Activated CD4-positive, CD25-positive, alpha-beta regulatory T cell treated with anti-CD3 and anti-CD28 coated beads, Interleukin-2, amount 50 U/mL, for 72 hours (primary cell): ENCODE measurements around the gene ANKRD44.
"Not testable (repeated sequence)": the region's sequence is repeated elsewhere in the genome, so short reads cannot be mapped to it uniquely, and the experiment has no call there.

Experiments used
- DNase-seq: peaks from one replicate; pipeline ENCODE4 v3.0.0; 2021

Gene ANKRD44

GRCh38 chr2:197071213-197071612 lies 239.4 kb downstream of the ANKRD44 start:
- no peak for DNase-seq

GRCh38 chr2:197069958-197070357 lies 240.6 kb downstream of the ANKRD44 start:
- no peak for DNase-seq

- not testable (repeated sequence) for DNase-seq
Observed at GRCh38 chr2:197062574-197062973, 248.0 kb downstream of the ANKRD44 start.

GRCh38 chr2:197059477-197059876 lies 251.1 kb downstream of the ANKRD44 start:
- DNase-seq: no peak

DNA sequence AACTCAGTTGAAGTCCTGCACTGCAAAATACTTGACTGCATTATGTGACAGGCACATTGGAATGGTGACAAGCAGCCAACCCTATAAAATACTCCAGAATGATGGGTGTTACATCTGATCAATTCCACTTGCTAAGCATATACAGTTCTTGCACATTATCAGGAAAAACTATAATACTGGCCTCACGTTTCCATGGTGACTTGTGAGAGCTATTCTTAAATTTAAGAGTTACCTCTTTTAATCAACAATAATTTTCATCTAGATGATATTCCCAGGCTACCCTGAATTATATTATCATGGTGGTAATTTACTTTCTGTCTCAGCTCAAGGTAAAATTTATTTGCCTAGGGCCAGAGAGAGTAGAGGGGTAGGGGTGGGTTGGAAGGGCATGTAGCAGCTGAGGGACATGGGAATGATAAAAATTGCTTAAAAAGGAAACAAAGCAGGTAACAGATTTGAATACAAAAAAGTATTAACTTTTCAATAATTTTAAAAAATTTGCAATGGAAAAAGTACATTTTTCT lies 251.7 kb downstream of the ANKRD44 start:
- no peak for DNase-seq

GRCh38 chr2:197057959-197058358 lies 252.6 kb downstream of the ANKRD44 start:
- DNase-seq: no peak

DNA sequence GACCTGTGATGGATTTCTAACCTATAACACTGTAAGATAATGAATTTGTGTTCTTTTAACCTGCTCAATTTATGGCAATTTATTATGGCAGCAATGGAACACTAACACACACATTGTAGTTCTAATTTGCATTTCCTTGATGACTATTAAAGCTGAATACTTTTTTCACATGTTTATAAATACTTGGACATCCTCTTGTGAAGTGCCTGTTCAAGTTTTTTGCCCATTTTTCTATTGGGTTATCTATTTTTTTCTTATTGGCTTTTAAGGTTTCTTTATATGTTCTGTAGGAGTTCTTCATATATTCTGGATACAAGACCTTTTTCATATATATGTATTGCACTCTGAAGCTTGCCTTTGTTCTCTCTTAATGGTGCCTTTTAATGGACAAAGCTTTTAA lies 255.5 kb downstream of the ANKRD44 start:
- DNase-seq: no peak

DNA sequence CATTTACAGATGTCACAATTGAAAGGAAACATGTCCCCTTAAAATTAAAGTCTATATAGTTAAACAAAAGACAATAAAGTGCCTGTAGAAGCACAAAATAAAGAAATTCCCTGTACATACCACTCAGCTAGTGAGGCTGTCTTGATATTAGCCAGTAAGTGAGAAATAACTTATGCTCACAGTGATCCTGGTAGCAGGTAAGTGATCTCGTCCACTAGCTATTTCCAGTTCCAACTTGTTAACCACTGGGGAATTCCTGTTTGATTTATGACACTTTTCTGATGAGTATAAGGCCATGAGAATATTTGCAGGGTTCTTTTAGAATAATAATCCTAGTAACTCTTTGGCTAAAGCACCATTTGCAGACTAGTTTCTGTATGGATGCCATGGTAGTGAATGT lies 256.1 kb downstream of the ANKRD44 start:
- no peak for DNase-seq

DNA sequence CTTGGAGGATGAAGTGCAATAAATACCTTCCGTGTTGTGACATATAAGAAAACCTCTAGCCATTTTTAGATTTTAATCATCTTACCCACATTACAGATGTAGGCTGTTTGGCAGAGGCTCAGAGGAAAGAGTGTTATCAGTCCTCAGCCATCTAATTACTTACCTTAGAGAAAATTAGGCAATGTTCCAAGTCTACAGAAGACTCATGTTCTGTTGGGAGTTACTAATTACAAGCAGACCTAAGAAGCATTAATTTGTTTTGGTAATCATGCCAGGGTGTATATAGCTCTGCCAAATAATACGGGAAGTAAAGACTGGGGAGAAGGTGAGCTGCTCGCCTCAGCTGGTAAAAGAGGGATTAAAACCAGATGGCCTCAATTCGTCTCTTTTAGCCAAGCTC lies 258.2 kb downstream of the ANKRD44 start:
- DNase-seq: no peak

GRCh38 chr2:197045115-197045514 lies 265.5 kb downstream of the ANKRD44 start:
- DNase-seq: no peak

GRCh38 chr2:197042739-197043196 lies 267.8 kb downstream of the ANKRD44 start:
- DNase-seq: no peak

DNA sequence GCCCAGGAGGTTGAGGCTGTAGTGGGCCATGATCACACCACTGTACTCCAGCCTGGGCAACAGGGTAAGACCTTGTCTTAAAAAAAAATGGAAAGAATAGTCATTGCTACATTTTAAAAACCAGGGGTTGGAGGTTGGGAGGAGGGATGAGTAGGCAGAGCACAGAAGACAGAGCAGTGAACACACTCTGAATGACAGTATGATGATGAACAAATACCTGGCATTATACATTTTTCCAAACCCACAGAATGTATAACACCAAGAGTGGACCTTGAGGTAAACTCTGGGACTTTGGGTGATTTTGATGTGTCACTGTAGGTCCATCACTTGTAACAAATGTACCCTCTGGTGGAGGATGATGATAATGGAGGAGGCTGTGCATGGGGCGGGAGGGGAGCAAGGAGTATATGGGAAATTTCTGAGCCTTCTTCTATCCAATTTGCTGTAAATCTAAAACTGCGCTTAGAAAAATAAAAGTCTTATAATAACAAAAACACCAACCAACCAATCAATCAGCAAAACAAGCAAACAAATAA lies 272.6 kb downstream of the ANKRD44 start:
- no peak for DNase-seq

DNA sequence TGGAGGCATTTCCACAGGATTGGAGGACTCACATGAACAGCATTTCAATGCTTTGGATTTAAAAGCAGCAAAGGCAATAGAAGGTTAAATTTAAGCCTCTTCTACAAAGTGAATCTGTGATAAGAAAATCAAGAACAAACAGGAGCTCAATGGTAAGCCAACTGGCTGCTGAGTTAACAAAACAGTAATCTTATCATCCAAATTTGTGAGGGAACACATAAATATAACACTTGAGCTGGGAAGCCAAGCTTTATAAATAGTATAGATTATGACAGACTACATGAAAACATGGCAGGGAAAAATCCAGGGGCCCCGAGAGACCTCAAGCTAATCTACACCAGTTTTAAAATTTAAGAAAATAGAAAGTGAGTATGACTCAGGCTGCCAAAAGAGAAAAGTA lies 275.6 kb downstream of the ANKRD44 start:
- DNase-seq: no peak

DNA sequence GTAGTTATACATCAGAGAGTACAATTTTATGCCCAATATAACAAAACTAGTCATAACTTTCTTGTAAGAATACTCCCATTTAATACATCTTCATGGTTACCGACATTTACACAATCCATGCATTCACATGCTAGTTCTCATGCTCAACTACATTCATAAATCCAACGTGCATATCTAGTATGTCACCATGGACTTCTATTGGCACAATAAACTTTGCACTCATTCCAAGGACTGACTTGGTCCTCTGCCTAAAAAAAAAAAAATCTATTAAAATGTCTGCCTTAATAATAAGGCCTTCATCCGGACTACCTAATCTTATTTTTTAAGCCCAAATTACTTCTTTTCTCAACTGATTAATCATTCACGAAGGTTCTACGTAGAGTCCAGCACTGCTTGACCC lies 276.3 kb downstream of the ANKRD44 start:
- DNase-seq: no peak

DNA sequence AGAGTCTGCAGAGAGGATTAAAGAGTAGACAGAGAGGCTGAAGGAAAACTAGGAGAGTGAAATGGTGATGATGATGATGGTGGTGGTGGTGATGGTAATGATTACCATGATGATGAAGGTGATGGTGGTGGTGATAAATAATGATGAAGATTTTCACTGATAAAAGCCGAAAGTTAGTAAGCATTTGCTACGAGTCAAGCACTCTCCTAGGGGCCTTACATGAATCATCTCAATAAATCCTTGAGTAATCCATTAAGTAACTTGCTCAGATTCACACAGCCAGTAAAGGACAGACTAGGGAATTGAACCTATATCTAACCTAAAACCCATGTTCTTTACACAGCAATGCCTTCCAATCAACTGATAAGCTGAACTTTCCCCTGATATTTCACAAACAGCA lies 277.4 kb downstream of the ANKRD44 start:
- no peak for DNase-seq

- no peak for DNase-seq
Observed at GRCh38 chr2:197031803-197032202, 278.8 kb downstream of the ANKRD44 start.

GRCh38 chr2:197030090-197030489 lies 280.5 kb downstream of the ANKRD44 start:
- DNase-seq: no peak

DNA sequence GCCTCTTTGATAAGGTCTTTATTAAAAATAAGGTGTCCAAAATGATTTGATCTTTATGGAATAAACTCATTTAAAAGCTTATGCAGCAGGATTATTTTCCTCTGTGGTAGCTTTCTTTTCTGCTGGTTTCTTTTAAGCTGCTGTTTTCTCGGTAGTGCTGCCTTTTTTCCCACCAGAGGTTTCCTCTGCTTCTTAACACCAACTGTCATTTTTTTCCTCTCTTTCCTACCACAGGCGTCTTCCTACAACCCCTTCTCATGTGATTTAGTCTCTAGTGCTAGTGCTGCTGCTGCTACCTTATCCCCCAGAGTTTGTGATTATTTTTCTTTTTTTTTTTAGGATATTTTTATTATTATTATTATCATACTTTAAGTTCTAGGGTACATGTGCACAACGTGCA lies 281.9 kb downstream of the ANKRD44 start:
- DNase-seq: no peak

DNA sequence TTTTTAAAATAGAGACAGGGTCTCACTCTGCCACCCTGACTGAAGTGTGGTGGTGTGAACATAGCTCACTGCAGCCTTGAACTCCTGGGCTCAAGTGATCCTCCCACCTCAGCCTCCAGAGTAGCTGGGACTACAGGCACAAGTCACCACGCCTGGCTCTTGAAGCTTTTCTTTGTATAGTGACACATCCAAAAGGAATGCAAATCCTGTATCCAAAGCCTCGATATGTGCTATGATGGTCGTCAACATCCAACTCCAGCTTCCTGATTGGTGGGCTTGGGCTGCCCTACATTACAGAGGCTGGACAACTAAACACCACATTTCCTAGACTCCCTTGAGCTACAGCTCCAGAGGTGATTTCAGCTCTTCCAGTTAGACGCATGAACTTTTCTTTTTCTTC lies 282.4 kb downstream of the ANKRD44 start:
- no peak for DNase-seq

DNA sequence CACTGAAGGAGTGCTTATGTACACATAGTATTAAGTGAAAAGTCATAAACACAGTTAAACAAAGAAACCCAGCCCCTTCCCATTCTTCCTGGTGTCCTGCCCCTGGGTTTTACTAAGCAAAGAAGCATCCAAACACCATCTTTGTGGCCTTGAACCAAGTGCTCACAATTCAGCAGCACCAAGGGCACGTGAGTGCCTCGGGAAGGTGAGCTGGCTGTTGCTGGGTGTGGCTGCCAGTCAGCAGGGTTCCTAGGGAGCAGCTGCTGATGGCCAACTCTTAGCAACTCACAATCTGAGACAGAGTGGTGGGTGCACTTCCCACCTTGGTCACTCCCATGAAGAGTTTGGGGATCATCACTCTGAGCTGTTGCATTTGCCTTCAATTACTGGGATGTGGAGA lies 286.4 kb downstream of the ANKRD44 start:
- no peak for DNase-seq

GRCh38 chr2:197020921-197021320 lies 289.7 kb downstream of the ANKRD44 start:
- not testable (repeated sequence) for DNase-seq

DNA sequence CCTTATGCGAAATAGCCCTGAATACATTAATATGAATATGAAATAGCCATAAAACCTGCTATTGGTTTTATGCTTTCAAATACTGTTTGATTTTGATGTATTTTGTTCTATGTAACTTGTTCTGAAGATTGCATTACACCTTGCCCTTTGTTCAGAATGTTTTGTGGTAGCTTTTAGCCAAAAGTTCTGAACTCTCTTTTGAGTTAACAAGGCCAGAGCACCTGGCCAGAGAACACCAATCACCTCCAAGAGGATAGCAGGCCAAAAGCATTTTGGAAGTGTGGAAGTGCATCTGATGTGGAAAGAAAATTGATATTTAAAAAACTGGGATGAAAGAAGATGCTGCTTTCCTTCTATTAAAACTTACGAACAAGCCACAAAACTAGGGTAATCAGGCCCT lies 297.5 kb downstream of the ANKRD44 start:
- DNase-seq: no peak

DNA sequence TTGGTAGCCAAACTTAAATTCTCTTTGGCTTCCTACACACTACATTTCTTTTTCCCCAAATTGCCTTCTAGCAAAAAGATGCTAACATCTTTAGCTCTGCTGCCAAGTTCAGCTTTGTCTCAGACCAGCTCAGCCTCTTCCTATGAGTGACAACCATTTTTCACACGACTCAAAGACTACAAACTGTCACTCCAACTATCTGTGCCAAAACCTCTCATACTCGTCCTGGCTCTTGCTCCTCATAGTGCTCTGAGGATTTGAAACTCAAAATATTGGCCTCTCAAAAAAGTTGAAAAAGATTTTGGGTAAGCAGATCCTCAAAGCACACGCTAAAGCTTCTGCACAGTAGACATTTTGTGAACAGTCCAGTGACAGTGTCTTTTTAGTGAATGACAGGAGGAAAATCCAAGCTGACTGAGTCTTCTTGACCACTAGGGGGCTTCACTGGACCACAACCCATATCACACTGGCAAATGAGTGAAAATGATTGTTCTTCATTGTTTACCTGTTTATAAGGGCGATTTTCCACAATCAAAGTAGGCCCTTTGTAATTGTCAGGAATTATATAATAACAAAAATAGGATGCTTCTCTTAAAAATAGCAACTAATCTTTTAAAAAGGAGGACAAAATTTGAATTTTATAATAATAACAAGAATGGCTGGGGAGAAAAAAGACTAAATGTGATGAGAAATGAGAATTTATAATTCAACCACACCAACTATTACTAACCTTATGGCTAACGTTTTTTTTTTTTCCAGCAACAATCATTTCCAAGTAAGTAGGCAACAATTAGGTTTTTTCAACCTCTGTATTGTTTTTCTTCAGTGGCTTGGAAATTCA lies 298.6 kb downstream of the ANKRD44 start:
- DNase-seq: no peak

DNA sequence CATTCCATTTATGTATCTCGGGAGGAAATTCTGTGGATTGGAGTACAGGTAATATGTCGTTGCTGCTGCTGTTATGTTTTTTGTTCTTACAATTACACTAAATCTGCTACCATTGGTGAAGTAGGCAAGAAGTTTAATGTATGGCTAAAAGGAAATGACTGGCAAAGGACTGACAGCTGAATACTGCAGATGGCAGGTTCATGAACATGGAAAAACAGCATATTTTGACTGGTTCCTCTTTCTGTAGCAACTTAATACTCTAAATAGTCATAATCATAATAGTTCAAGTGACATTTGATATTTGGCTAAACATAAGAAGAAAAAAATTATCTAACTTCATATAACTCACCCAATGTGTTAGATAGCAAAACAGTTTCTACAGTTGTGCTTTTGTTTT lies 299.6 kb downstream of the ANKRD44 start:
- no peak for DNase-seq
